NT2/D1 (cell line): ENCODE results near the gene AAMP.
"Not testable (repeated sequence)": the region's sequence is repeated elsewhere in the genome, so short reads cannot be mapped to it uniquely, and the experiment has no call there.

Experiments
- DNase-seq: peaks from one replicate; pipeline ENCODE4 v3.0.0-alpha.2; 2011; ENCODE audit warnings: low read depth, low spot score
- H3K27me3 ChIP-seq: 2 replicates; pipeline ENCODE4 v1.6.0; 2011; ENCODE audit warnings: mild to moderate bottlenecking; ENCODE audit not compliant: insufficient read length, insufficient read depth
- H3K36me3 ChIP-seq: 2 replicates; pipeline ENCODE4 v1.6.1; 2011; ENCODE audit warnings: mild to moderate bottlenecking, low read length, mixed read lengths; ENCODE audit not compliant: insufficient read depth, insufficient read length
- H3K4me1 ChIP-seq: 2 replicates; pipeline ENCODE4 v1.5.1; 2011; ENCODE audit not compliant: insufficient read depth, insufficient read length
- H3K4me3 ChIP-seq: 2 replicates; pipeline ENCODE4 v1.5.1; 2011; ENCODE audit warnings: low read depth; ENCODE audit not compliant: insufficient read length
- H3K9ac ChIP-seq: 2 replicates; pipeline ENCODE4 v1.6.0; 2011; ENCODE audit warnings: low read depth; ENCODE audit not compliant: insufficient read length
- H3K9me3 ChIP-seq: 2 replicates; pipeline ENCODE4 v1.5.1; 2011; ENCODE audit warnings: mild to moderate bottlenecking, low read length; ENCODE audit not compliant: insufficient read depth
- SUZ12 ChIP-seq: IDR thresholded peaks from 2 replicates; pipeline ENCODE4 v1.6.1; 2011; ENCODE audit not compliant: insufficient read length, insufficient read depth; ENCODE audit errors: extremely low read depth
- YY1 ChIP-seq: IDR thresholded peaks from 2 replicates; pipeline ENCODE4 v1.6.1; 2011; ENCODE audit not compliant: insufficient read length, insufficient read depth
- ZNF274 ChIP-seq: IDR thresholded peaks from 2 replicates; pipeline ENCODE4 v1.6.1; 2011; ENCODE audit warnings: mild to moderate bottlenecking, low read depth, low read length

The AAMP gene

GRCh38 chr2:218269900-218270720 lies at the start of gene AAMP, which contains the start of gene PNKD:
Gene AAMP, minus strand, starts transcription at chr2:218270137. Its CDS starts 51 bp downstream, at chr2:218270086.
Gene PNKD, plus strand, starts transcription at chr2:218270519. Its CDS starts 17 bp downstream, at chr2:218270536.
- H3K4me1 ChIP-seq: peaks cover 2% of the 10 kb centered on the region
- no peaks in the 10 kb centered on the region for H3K9me3 ChIP-seq
- H3K9ac ChIP-seq: peak within 1 kb of the TSS; percentile 99
- no peaks in the 10 kb centered on the region for H3K27me3 ChIP-seq
- peaks cover 61% of the 10 kb centered on the region for H3K36me3 ChIP-seq
- peak; percentile 99 for DNase-seq
- TF ChIP-seq SUZ12 (no peak), YY1 (peak; percentile 86), ZNF274 (no peak)
- H3K4me3 ChIP-seq: peak within 1 kb of the TSS; percentile 98

- no peaks in the 10 kb centered on the region for H3K9me3 ChIP-seq
- no peak for TF ChIP-seq SUZ12
- TF ChIP-seq YY1: no peak
- no peak for TF ChIP-seq ZNF274
- peaks cover 12% of the 10 kb centered on the region for H3K4me1 ChIP-seq
- no peaks in the 10 kb centered on the region for H3K27me3 ChIP-seq
- no peaks in the 10 kb centered on the region for H3K36me3 ChIP-seq
- no peak overlapping the region for H3K4me3 ChIP-seq
- no peak overlapping the region for H3K9ac ChIP-seq
- DNase-seq: no peak
These were observed 48.3 kb upstream of the AAMP start for GRCh38 chr2:218318241-218318640.

- Histone ChIP-seq H3K27me3 (no peaks in the 10 kb centered on the region), H3K9ac (no peak overlapping the region), H3K9me3 (no peaks in the 10 kb centered on the region), H3K4me1 (peaks cover 12% of the 10 kb centered on the region), H3K36me3 (no peaks in the 10 kb centered on the region), H3K4me3 (no peak overlapping the region)
- no peak for TF ChIP-seq SUZ12
- no peak for TF ChIP-seq YY1
- no peak for TF ChIP-seq ZNF274
- no peak for DNase-seq
These were observed 47.9 kb upstream of the AAMP start for GRCh38 chr2:218317835-218318234.

GRCh38 chr2:218317303-218317630 lies 47.3 kb upstream of the AAMP start:
- H3K36me3 ChIP-seq: no peaks in the 10 kb centered on the region
- no peak overlapping the region for H3K9ac ChIP-seq
- no peaks in the 10 kb centered on the region for H3K27me3 ChIP-seq
- TF ChIP-seq ZNF274 (no peak), YY1 (no peak), SUZ12 (no peak)
- no peak overlapping the region for H3K4me3 ChIP-seq
- peaks cover 11% of the 10 kb centered on the region for H3K4me1 ChIP-seq
- DNase-seq: no peak
- H3K9me3 ChIP-seq: no peaks in the 10 kb centered on the region

- no peak for DNase-seq
- Histone ChIP-seq H3K9me3 (no peaks in the 10 kb centered on the region), H3K4me1 (peaks cover 8% of the 10 kb centered on the region), H3K4me3 (no peak overlapping the region), H3K36me3 (no peaks in the 10 kb centered on the region), H3K27me3 (no peaks in the 10 kb centered on the region), H3K9ac (no peak overlapping the region)
- TF ChIP-seq ZNF274 (no peak), YY1 (no peak), SUZ12 (no peak)
These were observed 45.5 kb upstream of the AAMP start for GRCh38 chr2:218315397-218315796.

GRCh38 chr2:218314764-218315163 lies 44.8 kb upstream of the AAMP start:
- not testable (repeated sequence) for DNase-seq, H3K4me1 ChIP-seq, H3K9me3 ChIP-seq, H3K4me3 ChIP-seq, H3K36me3 ChIP-seq, H3K27me3 ChIP-seq, H3K9ac ChIP-seq

GRCh38 chr2:218313356-218313755 lies 43.4 kb upstream of the AAMP start:
- H3K4me1 ChIP-seq: peaks cover 8% of the 10 kb centered on the region
- no peaks in the 10 kb centered on the region for H3K9me3 ChIP-seq
- no peak for DNase-seq
- TF ChIP-seq ZNF274: no peak
- TF ChIP-seq SUZ12: no peak
- no peak for TF ChIP-seq YY1
- no peaks in the 10 kb centered on the region for H3K36me3 ChIP-seq
- no peak overlapping the region for H3K9ac ChIP-seq
- no peak overlapping the region for H3K4me3 ChIP-seq
- H3K27me3 ChIP-seq: no peaks in the 10 kb centered on the region
